OCI-LY1 (cell line): ENCODE measurements around the gene SH3PXD2A.

Experiments
- H2AFZ ChIP-seq: fragments of 200-600 bp; sonication (generic), shearing (Covaris generic); 2 replicates; pipeline ENCODE4 v1.6.0; 2014; ENCODE audit warnings: antibody characterized with exemption, mild to moderate bottlenecking, low read length
- H3F3A ChIP-seq: fragments of 200-600 bp; sonication (generic), shearing (Covaris generic); 2 replicates; pipeline ENCODE4 v1.6.0; 2014; ENCODE audit warnings: mild to moderate bottlenecking, antibody characterized with exemption, low read length, moderate library complexity; ENCODE audit not compliant: insufficient read depth
- H3K27ac ChIP-seq: fragments of 200-600 bp; sonication (generic); 2 replicates; pipeline ENCODE4 v1.5.1; 2014; ENCODE audit warnings: low read length, mixed run types, mild to moderate bottlenecking, low read depth; ENCODE audit not compliant: poor library complexity, severe bottlenecking
- H3K27me3 ChIP-seq: fragments of 200-600 bp; sonication (generic); 2 replicates; pipeline ENCODE4 v1.6.0; 2014; ENCODE audit warnings: antibody characterized with exemption, mild to moderate bottlenecking, low read length, moderate library complexity; ENCODE audit not compliant: insufficient read depth
- H3K36me3 ChIP-seq: fragments of 200-600 bp; sonication (generic); 2 replicates; pipeline ENCODE4 v1.6.1; 2014; ENCODE audit warnings: mild to moderate bottlenecking, antibody characterized with exemption, low read length, moderate library complexity, mixed read lengths; ENCODE audit not compliant: insufficient read depth
- H3K4me1 ChIP-seq: fragments of 200-600 bp; sonication (generic); 2 replicates; pipeline ENCODE4 v1.5.1; 2014; ENCODE audit warnings: mild to moderate bottlenecking, low read length, moderate library complexity; ENCODE audit not compliant: insufficient read depth, severe bottlenecking
- H3K4me2 ChIP-seq: fragments of 200-600 bp; sonication (generic), shearing (Covaris generic); 2 replicates; pipeline ENCODE4 v1.6.1; 2014; ENCODE audit warnings: low read length
- H3K4me3 ChIP-seq: fragments of 200-600 bp; sonication (generic); 2 replicates; pipeline ENCODE4 v1.5.1; 2014; ENCODE audit warnings: low read length, low read depth, mild to moderate bottlenecking, mixed read lengths; ENCODE audit not compliant: poor library complexity, severe bottlenecking
- H3K79me2 ChIP-seq: fragments of 200-600 bp; shearing (Covaris generic); 2 replicates; pipeline ENCODE4 v1.6.1; 2016; ENCODE audit warnings: mixed run types, low read length, mixed read lengths; ENCODE audit not compliant: insufficient read depth
- H3K9ac ChIP-seq: fragments of 200-600 bp; sonication (generic), shearing (Covaris generic); 2 replicates; pipeline ENCODE4 v1.6.1; 2014; ENCODE audit warnings: mild to moderate bottlenecking, low read length, mixed read lengths
- H3K9me2 ChIP-seq: fragments of 200-600 bp; sonication (generic), shearing (Covaris generic); 2 replicates; pipeline ENCODE4 v1.6.1; 2014; ENCODE audit warnings: low read depth, mild to moderate bottlenecking, low read length, mixed read lengths
- H3K9me3 ChIP-seq: fragments of 200-600 bp; shearing (Covaris generic); 2 replicates; pipeline ENCODE4 v1.6.1; 2014; ENCODE audit warnings: low read length, mixed read lengths
- H4K20me1 ChIP-seq: fragments of 200-600 bp; sonication (generic), shearing (Covaris generic); 2 replicates; pipeline ENCODE4 v1.6.0; 2016; ENCODE audit warnings: mild to moderate bottlenecking, low read length; ENCODE audit not compliant: insufficient read depth
- CTCF ChIP-seq: fragments of 200-600 bp; sonication (generic), shearing (Covaris generic); IDR thresholded peaks from 2 replicates; pipeline ENCODE4 v1.5.1; 2017; ENCODE audit warnings: mild to moderate bottlenecking, antibody characterized with exemption, low read length, moderate library complexity, mixed read lengths
- EZH2 ChIP-seq: fragments of 200-600 bp; sonication (generic), shearing (Covaris generic); IDR thresholded peaks from 2 replicates; pipeline ENCODE4 v1.8.0; 2017; ENCODE audit warnings: borderline replicate concordance, mixed run types, mild to moderate bottlenecking, antibody characterized with exemption, low read length, moderate library complexity, mixed read lengths

Gene SH3PXD2A

GRCh38 chr10:103667356-103667755, 188.0 kb downstream of the SH3PXD2A start:
- H3K27ac ChIP-seq = no peak overlapping the region
- H3K9ac ChIP-seq = no peak overlapping the region
- no peaks in the 10 kb centered on the region for H3K79me2 ChIP-seq
- H2AFZ ChIP-seq = no peak overlapping the region
- no peaks in the 10 kb centered on the region for H3K27me3 ChIP-seq
- H4K20me1 ChIP-seq = no peaks in the 10 kb centered on the region
- H3K4me2 ChIP-seq = no peak overlapping the region
- no peaks in the 10 kb centered on the region for H3K9me2 ChIP-seq
- H3K4me1 ChIP-seq = no peaks in the 10 kb centered on the region
- no peaks in the 10 kb centered on the region for H3K36me3 ChIP-seq
- TF ChIP-seq EZH2 = no peak
- no peak for TF ChIP-seq CTCF
- H3F3A ChIP-seq = no peaks in the 10 kb centered on the region
- no peaks in the 10 kb centered on the region for H3K9me3 ChIP-seq
- H3K4me3 ChIP-seq = no peak overlapping the region

- Histone ChIP-seq H3K9me2 (no peaks in the 10 kb centered on the region), H3F3A (no peaks in the 10 kb centered on the region), H3K9ac (no peak overlapping the region), H3K36me3 (no peaks in the 10 kb centered on the region), H3K4me3 (no peak overlapping the region), H2AFZ (no peak overlapping the region), H3K27me3 (no peaks in the 10 kb centered on the region), H3K79me2 (no peaks in the 10 kb centered on the region), H3K4me1 (no peaks in the 10 kb centered on the region), H3K9me3 (no peaks in the 10 kb centered on the region), H3K4me2 (no peak overlapping the region), H3K27ac (no peak overlapping the region), H4K20me1 (no peaks in the 10 kb centered on the region)
- no peak for TF ChIP-seq CTCF
- TF ChIP-seq EZH2 = no peak
These were observed 188.6 kb downstream of the SH3PXD2A start for GRCh38 chr10:103666762-103667150.

- Histone ChIP-seq H3K79me2 (no peaks in the 10 kb centered on the region), H3F3A (no peaks in the 10 kb centered on the region), H3K36me3 (no peaks in the 10 kb centered on the region), H3K4me2 (no peak overlapping the region), H3K27ac (no peak overlapping the region), H3K9me3 (no peaks in the 10 kb centered on the region), H2AFZ (no peak overlapping the region), H3K4me3 (no peak overlapping the region), H4K20me1 (no peaks in the 10 kb centered on the region), H3K9me2 (no peaks in the 10 kb centered on the region), H3K27me3 (no peaks in the 10 kb centered on the region), H3K9ac (no peak overlapping the region), H3K4me1 (no peaks in the 10 kb centered on the region)
- TF ChIP-seq CTCF (peak; percentile 56), EZH2 (no peak)
These were observed 189.2 kb downstream of the SH3PXD2A start for GRCh38 chr10:103666087-103666761.
